ENCODE measurements around the gene RHOA. TPM values are rescaled to one million over a fixed set of nuclear protein-coding genes. Genes with fewer than 3 reads are reported as not detected.

The RHOA gene
- total and polyA plus RNA-seq, 2 of the 4 experiments (the other 2 are of a cell fraction) = 383 to 879 TPM

GRCh38 chr3:49352281-49352680 is 59.5 kb downstream of the RHOA start (continued):
- no peak for TF ChIP-seq CTCF (conservative IDR thresholded peaks at IDR 0.05; ENCODE audit: low read depth, low read length)
- TF ChIP-seq BHLHE40 (IDR thresholded peaks at IDR 0.05; ENCODE audit: low read depth, low read length) = no peak
- TF ChIP-seq CHD1 (IDR thresholded peaks at IDR 0.05; ENCODE audit: low read depth, low read length) = no peak
- TF ChIP-seq RFX5 (IDR thresholded peaks at IDR 0.05; ENCODE audit: low read depth, low read length) = no peak

All from IMR-90 (cell line).